Heart left ventricle (tissue), 16 donors: ENCODE measurements around the gene RAB3GAP2. TPM values are rescaled to one million over a fixed set of nuclear protein-coding genes. Genes with fewer than 3 reads are reported as not detected.
A peak's percentile ranks its signal among the peaks of the same experiment; 100 is the strongest.

Experiments used
- ATAC-seq, 4 donors: fragments of 200-7000 bp; cut with Tn5 transposase; one replicate each; pipeline ENCODE4 v1.9.1; 2020 to 2022; ENCODE audit warnings: moderate library complexity in 4 of 4, mild to moderate bottlenecking in 3 of 4, moderate number of reproducible peaks in 1 of 4
- DNase-seq, 5 donors: peaks; one replicate each; pipeline ENCODE4 v3.0.0-alpha.2; 2020
- H3K27ac ChIP-seq, 12 donors: fragments of 200-600 bp; sonication (generic) in 4 of 12; one replicate each; pipeline versions ENCODE4 v1.5.0 to v1.8.0; 2016 to 2022; ENCODE audit warnings: mild to moderate bottlenecking in 2 of 12
- H3K27me3 ChIP-seq, 9 donors: fragments of 200-600 bp; sonication (generic) in 2 of 9; one replicate each; pipeline versions ENCODE4 v1.5.1 to v1.8.0; 2016 to 2022; ENCODE audit warnings: mild to moderate bottlenecking in 3 of 9
- H3K36me3 ChIP-seq, 9 donors: fragments of 200-600 bp; sonication (generic) in 2 of 9; one replicate each; pipeline versions ENCODE4 v1.5.0 to v1.8.0; 2018 to 2022; ENCODE audit warnings: mild to moderate bottlenecking in 2 of 9
- H3K4me1 ChIP-seq, 12 donors: fragments of 200-600 bp; sonication (generic) in 4 of 12; one replicate each; pipeline versions ENCODE4 v1.5.0 to v1.8.0; 2016 to 2022; ENCODE audit warnings: mild to moderate bottlenecking in 3 of 12
- H3K4me3 ChIP-seq, 12 donors: fragments of 200-600 bp; sonication (generic) in 4 of 12; one replicate each; pipeline versions ENCODE4 v1.5.0 to v1.8.0; 2017 to 2022; ENCODE audit warnings: mild to moderate bottlenecking in 9 of 12, moderate library complexity in 4 of 12
- H3K9me3 ChIP-seq, 12 donors: fragments of 200-600 bp; sonication (generic) in 4 of 12; one replicate each; pipeline versions ENCODE4 v1.5.0 to v1.8.0; 2016 to 2022; ENCODE audit warnings: mild to moderate bottlenecking in 1 of 12
- CTCF ChIP-seq, 12 donors: fragments of 200-600 bp; sonication (generic) in 4 of 12; IDR thresholded peaks; one replicate each; pipeline versions ENCODE4 v1.5.0 to v1.8.0; 2018 to 2022; ENCODE audit warnings: antibody characterized with exemption in 12 of 12, mild to moderate bottlenecking in 5 of 12
- POLR2A ChIP-seq, 2 donors: fragments of 450-650 bp; IDR thresholded peaks; one replicate each; pipeline ENCODE4 v1.6.1; 2017; ENCODE audit warnings: antibody characterized with exemption in 2 of 2, mild to moderate bottlenecking in 2 of 2, moderate library complexity in 2 of 2
- WGBS, 4 donors: extraction: QIAGEN DNeasy Blood & Tissue Kit in 2 of 4; methylation state at CpG; one replicate each; pipeline versions ENCODE4 v1.1.5 to v1.1.7; 2013 to 2018; 5-methylcytosine and 5-hydroxymethylcytosine counted together
- intact Hi-C, 10 donors: fragments of 100-400 bp; cut with DNase I; formaldehyde crosslinking; loops; one replicate each; pipeline versions ENCODE4 v1.11.1 to v1.14.2; 2022
- polyA plus RNA-seq, 2 donors: library from polyadenylated mRNA; stranded (reverse); fragments of 200-250 nt; gene quantifications; one replicate each; pipeline ENCODE4 v1.2.3, GENCODE V29; 2013
- total RNA-seq, 9 donors: library from RNA; depleted of rRNA in 2 of 9; stranded (reverse); fragments of >200 nt in 2 of 9; fragmentation: NEBNext Ultra II Directional in 3 of 9; extraction: Animal tissue kit (Norgen Biotek cat#: 25700) in 3 of 9; gene quantifications; one replicate each; pipeline versions ENCODE4 v1.1.0 to v1.2.4, GENCODE V29; 2016 to 2023
- donor health status: ischemic (EF 13 %, LVEDD 7.1; RV severe dilation, severe dysfunction).
- donor health status: healthy with polysubstance abuse.
- donor health status: DM: no; HTN: yes; CAD: no.
- donor health status: DM: no; HTN: no; CAD: no.
- donor health status: ischemic (EF 25% LVEDD 6.9; RV normal size, moderate dysfunction).
- donor health status: ischemic (EF 25% LVEDD 5.7; RV mildly dilated, moderate dysfunction).
- donor health status: healthy.
- donor health status: DM: yes; HTN: yes; CAD: no.
- donor health status: ischemic (EF 35%, LVEDD 5.7; RV mildly dilated, moderate dysfunction).
- donor health status: nonischemic (EF 11% LVEDD 7.7; RV severe dilation, severe dysfunction).
- donor health status: DM: yes; HTN: yes; CAD: no.
- donor health status: PGD.
- donor health status: ischemic (EF 29% LVEDD 5.4; RV normal size, mild dysfunction).
- donor health status: nonischemic (EF 23%, LVEDD 6.1; RV moderate dilation, normal function).

The RAB3GAP2 gene
- total and polyA plus RNA-seq, 11 donors, result 6.5 to 39.3 (median 24.7) TPM

GRCh38 chr1:220149742-220150141 lies 122.5 kb downstream of the RAB3GAP2 start:
- Histone ChIP-seq H3K4me3 (no peak overlapping the region), H3K4me1 (peaks cover 0 to 25% (median 15%) of the 10 kb centered on the region in 12 donors), H3K27ac (peak overlapping the region in 2 of 12 donors; percentile 23 to 36), H3K27me3 (no peaks in the 10 kb centered on the region), H3K36me3 (peaks cover 0 to 95% (median 71%) of the 10 kb centered on the region in 9 donors), H3K9me3 (no peaks in the 10 kb centered on the region)
- 88 to 93% (median 92%) methylated on average over 1 of the region's 1 CpG for WGBS, 4 donors
- TF ChIP-seq CTCF (IDR thresholded peaks at IDR 0.05) (no peak), POLR2A (IDR thresholded peaks at IDR 0.05) (no peak)
- intact Hi-C loops, result no loop called here
- ATAC-seq (no peak), DNase-seq (no peak)

GRCh38 chr1:220144051-220144450 lies 128.2 kb downstream of the RAB3GAP2 start:
- no peak overlapping the region for H3K4me3 ChIP-seq
- H3K27me3 ChIP-seq, result no peaks in the 10 kb centered on the region
- DNase-seq (no peak), ATAC-seq (no peak)
- no peaks in the 10 kb centered on the region for H3K9me3 ChIP-seq
- intact Hi-C loops, result no loop called here
- 84 to 86% (median 86%) methylated on average over 5 of the region's 5 CpGs for WGBS, 4 donors
- H3K4me1 ChIP-seq, result peaks cover 0 to 8% (median 0%) of the 10 kb centered on the region in 12 donors
- H3K36me3 ChIP-seq, result peaks cover 0 to 97% (median 90%) of the 10 kb centered on the region in 9 donors
- H3K27ac ChIP-seq, result no peak overlapping the region
- no peak for TF ChIP-seq CTCF (IDR thresholded peaks at IDR 0.05)
- no peak for TF ChIP-seq POLR2A (IDR thresholded peaks at IDR 0.05)

- no peak for TF ChIP-seq POLR2A (IDR thresholded peaks at IDR 0.05)
- TF ChIP-seq CTCF (IDR thresholded peaks at IDR 0.05), result no peak
- WGBS, 4 donors, result 71 to 83% (median 76%) methylated on average over 6 of the region's 6 CpGs
- peak overlapping the region in 1 of 12 donors; percentile 17 for H3K4me3 ChIP-seq
- H3K27ac ChIP-seq, result peak overlapping the region in 6 of 12 donors; percentile 15 to 50 (median 43)
- intact Hi-C loops, result no loop called here
- H3K27me3 ChIP-seq, result no peaks in the 10 kb centered on the region
- H3K9me3 ChIP-seq, result no peaks in the 10 kb centered on the region
- H3K4me1 ChIP-seq, result peaks cover 0 to 28% (median 5%) of the 10 kb centered on the region in 12 donors
- H3K36me3 ChIP-seq, result peaks cover 0 to 90% (median 81%) of the 10 kb centered on the region in 9 donors
- ATAC-seq, result peak in 1 of 4 donors; percentile 27
- DNase-seq, result no peak
These were observed 132.3 kb downstream of the RAB3GAP2 start for GRCh38 chr1:220139966-220140365.

GRCh38 chr1:220137019-220137786 lies 135.1 kb downstream of the RAB3GAP2 start:
- Histone ChIP-seq H3K4me1 (peaks cover 0 to 28% (median 5%) of the 10 kb centered on the region in 12 donors), H3K27me3 (no peaks in the 10 kb centered on the region), H3K27ac (peak overlapping the region in 10 of 12 donors; percentile 2 to 76 (median 54)), H3K36me3 (peaks cover 0 to 90% (median 81%) of the 10 kb centered on the region in 9 donors), H3K9me3 (no peaks in the 10 kb centered on the region), H3K4me3 (peak overlapping the region in 8 of 12 donors; percentile 8 to 45 (median 31))
- 47 to 63% (median 59%) methylated on average over 9 of the region's 9 CpGs for WGBS, 4 donors
- TF ChIP-seq POLR2A (IDR thresholded peaks at IDR 0.05) (no peak), CTCF (IDR thresholded peaks at IDR 0.05) (no peak)
- peak in 2 of 5 donors; percentile 13 to 30 for DNase-seq
- intact Hi-C loops, result no loop called here
- peak; percentile 48 to 96 (median 90) for ATAC-seq
